PFSK-1 (cell line): ENCODE measurements around the gene CNGB1. TPM values are rescaled to one million over a fixed set of nuclear protein-coding genes. Genes with fewer than 3 reads are reported as not detected.

Experiments
- FOXP2 ChIP-seq: optimal IDR thresholded peaks from 2 replicates; pipeline ENCODE3; 2011; ENCODE audit warnings: borderline replicate concordance, control low read depth, inconsistent platforms; ENCODE audit not compliant: insufficient read depth; ENCODE audit errors: extremely low read length, extremely low read depth
- POLR2AphosphoS5 ChIP-seq: IDR thresholded peaks from 2 replicates; pipeline ENCODE4 v1.6.1; 2012; ENCODE audit warnings: low read depth, mild to moderate bottlenecking, control low read depth, low read length, moderate library complexity
- SIN3A ChIP-seq: IDR thresholded peaks from 2 replicates; pipeline ENCODE4 v1.6.1; 2012; ENCODE audit warnings: mild to moderate bottlenecking, low read length, moderate library complexity, borderline replicate concordance; ENCODE audit not compliant: insufficient read depth
- TAF1 ChIP-seq: IDR thresholded peaks from 2 replicates; pipeline ENCODE4 v1.6.1; 2012; ENCODE audit warnings: low read length, control low read depth, borderline replicate concordance; ENCODE audit not compliant: insufficient read depth
- polyA plus RNA-seq: library from polyadenylated mRNA; unstranded; fragments of >200 nt; gene quantifications from one replicate; pipeline ENCODE4 v1.2.1, GENCODE V29; 2012; ENCODE audit warnings: low read depth, missing spikeins; ENCODE audit not compliant: insufficient read length
- TF ChIP-seq, protein P1 (sequence below), 2 experiments: IDR thresholded peaks; 2 replicates each; pipeline versions ENCODE4 v1.6.1 to v1.8.0; 2011 to 2012; ENCODE audit warnings: low read depth in 2 of 2, low read length in 2 of 2, control low read depth in 1 of 2, inconsistent platforms in 1 of 2, mild to moderate bottlenecking in 1 of 2, moderate library complexity in 1 of 2; ENCODE audit not compliant: insufficient read depth in 1 of 2

The CNGB1 gene
- 1.0 TPM for polyA plus RNA-seq

DNA sequence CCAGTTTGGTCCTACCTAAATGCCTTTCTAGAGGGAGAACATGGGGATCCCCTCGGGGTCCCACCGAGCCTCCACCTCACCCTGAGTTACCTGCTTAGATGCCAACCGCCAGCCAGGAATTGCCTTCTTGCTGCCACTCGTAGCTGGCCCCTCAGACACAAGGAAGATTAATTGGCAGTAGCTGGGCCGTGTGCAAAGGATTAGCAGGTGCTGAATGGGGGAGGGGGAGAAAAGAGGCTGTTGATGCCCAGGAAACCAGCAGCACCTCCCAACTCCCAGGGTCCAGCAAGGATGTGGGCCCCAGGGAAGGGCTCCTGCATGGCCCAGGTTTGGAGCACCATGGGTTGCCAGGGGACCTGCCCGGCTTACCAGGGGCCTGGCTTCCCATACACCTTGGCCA, at the start of gene CNGB1:
Gene CNGB1, minus strand, starts transcription at position 159 of the 400 bp plus-strand sequence. CDS start 3,842 bp downstream, outside the sequence.
- TF ChIP-seq POLR2AphosphoS5, result no peak
- TF ChIP-seq TAF1, result no peak
- TF ChIP-seq, protein P1, sequence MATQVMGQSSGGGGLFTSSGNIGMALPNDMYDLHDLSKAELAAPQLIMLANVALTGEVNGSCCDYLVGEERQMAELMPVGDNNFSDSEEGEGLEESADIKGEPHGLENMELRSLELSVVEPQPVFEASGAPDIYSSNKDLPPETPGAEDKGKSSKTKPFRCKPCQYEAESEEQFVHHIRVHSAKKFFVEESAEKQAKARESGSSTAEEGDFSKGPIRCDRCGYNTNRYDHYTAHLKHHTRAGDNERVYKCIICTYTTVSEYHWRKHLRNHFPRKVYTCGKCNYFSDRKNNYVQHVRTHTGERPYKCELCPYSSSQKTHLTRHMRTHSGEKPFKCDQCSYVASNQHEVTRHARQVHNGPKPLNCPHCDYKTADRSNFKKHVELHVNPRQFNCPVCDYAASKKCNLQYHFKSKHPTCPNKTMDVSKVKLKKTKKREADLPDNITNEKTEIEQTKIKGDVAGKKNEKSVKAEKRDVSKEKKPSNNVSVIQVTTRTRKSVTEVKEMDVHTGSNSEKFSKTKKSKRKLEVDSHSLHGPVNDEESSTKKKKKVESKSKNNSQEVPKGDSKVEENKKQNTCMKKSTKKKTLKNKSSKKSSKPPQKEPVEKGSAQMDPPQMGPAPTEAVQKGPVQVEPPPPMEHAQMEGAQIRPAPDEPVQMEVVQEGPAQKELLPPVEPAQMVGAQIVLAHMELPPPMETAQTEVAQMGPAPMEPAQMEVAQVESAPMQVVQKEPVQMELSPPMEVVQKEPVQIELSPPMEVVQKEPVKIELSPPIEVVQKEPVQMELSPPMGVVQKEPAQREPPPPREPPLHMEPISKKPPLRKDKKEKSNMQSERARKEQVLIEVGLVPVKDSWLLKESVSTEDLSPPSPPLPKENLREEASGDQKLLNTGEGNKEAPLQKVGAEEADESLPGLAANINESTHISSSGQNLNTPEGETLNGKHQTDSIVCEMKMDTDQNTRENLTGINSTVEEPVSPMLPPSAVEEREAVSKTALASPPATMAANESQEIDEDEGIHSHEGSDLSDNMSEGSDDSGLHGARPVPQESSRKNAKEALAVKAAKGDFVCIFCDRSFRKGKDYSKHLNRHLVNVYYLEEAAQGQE (IDR thresholded peaks at IDR 0.05; ENCODE audit: insufficient read depth in 1 of 2, low read depth in 2 of 2, low read length in 2 of 2), result no peak
- no peak for TF ChIP-seq FOXP2
- TF ChIP-seq SIN3A, result no peak

DNA sequence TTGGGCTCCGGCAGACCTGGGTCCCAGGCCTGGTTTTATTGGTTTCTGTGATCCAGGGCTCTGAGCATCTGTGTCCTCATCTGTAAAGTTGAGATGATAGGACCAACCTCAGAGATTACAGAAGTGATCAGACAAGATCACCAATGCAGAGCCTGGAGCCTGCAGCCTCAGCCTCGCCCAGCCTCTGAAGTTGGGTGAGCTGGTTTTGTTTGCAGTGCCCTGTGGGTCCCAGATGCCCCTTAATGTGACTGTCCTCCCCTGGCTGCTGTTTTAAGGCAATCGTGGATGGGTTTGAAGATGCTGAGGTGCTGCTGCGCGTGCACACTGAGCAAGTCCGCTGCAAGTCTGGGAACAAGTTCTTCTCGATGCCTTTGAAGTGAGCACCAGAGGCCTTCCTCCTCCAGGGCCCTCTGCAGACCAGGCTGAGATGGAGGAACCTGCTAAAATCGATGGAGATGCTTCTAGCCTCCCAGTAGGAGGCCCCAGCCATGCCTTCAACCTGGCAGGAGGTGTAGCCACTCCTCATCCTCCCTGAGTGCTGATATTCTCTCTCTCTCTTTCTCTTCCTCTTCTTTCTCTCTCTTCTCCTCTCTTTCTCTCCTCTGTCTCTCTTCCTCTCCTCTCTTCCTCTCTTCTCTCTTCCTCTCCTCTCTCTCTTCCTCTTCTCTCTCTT, 49.1 kb upstream of the CNGB1 start:
- TF ChIP-seq POLR2AphosphoS5 (no peak), SIN3A (no peak), FOXP2 (no peak), TAF1 (no peak)
- TF ChIP-seq, protein P1 (IDR thresholded peaks at IDR 0.05; ENCODE audit: insufficient read depth in 1 of 2, low read depth in 2 of 2, low read length in 2 of 2), result no peak

DNA sequence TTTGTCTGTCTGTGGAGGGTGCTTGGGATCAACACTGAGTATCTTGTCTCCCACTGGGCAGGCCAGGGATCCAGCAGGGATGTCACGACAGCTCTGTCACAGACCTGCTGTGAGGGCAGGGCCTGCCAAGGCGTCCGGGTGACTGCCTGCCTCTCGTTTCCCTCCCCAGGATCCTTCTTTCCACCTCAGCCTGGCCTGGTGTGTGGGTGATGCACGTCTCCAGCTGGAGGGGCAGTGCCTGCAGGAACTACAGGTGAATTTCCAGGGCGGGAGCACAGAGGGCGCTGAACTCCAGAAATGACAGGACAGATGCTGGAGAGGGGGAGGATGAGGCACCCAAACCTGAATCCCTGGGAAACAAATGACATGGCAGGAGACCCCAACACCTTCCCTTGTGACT, 47.9 kb upstream of the CNGB1 start:
- TF ChIP-seq POLR2AphosphoS5 (no peak), TAF1 (no peak), SIN3A (no peak), FOXP2 (no peak)
- TF ChIP-seq, protein P1 (IDR thresholded peaks at IDR 0.05; ENCODE audit: insufficient read depth in 1 of 2, low read depth in 2 of 2, low read length in 2 of 2), result no peak

DNA sequence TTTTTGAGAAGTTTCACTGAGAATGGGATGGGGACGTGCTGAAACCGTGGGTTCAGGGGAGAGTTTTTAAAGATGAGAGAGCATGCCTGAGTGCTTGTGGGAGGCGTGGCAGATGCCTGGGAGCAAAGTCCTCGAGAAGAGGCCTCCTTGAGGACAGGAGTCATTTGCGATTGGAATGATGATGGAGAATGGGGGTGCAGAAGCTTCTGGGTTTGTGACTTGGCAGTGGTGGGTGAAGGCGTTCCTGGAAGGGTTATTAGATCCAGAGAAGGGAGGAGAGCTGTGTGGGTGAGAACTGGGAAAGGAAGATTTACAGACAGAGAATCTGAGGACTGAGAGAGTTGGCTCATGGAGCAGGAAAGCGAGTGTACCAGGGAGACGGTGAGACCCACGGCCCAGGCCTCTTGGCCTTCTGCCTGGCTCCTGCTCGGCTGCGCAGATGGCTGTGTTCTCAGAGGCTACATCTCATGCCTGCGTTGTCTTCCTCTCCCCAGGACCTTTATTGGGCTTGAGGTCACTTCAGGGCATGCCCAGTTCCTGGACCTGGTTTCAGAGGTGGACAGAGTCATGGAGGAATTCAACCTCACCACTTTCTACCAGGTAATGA, 46.0 kb upstream of the CNGB1 start:
- TF ChIP-seq TAF1, result no peak
- no peak for TF ChIP-seq SIN3A
- TF ChIP-seq, protein P1 (IDR thresholded peaks at IDR 0.05; ENCODE audit: insufficient read depth in 1 of 2, low read depth in 2 of 2, low read length in 2 of 2), result no peak
- TF ChIP-seq FOXP2, result no peak
- TF ChIP-seq POLR2AphosphoS5, result no peak
